Gastroesophageal sphincter (tissue), 4 donors: ENCODE measurements around the gene GRK5. TPM values are rescaled to one million over a fixed set of nuclear protein-coding genes. Genes with fewer than 3 reads are reported as not detected.

Experiments used
- ATAC-seq: fragments of 150-250 bp; one replicate; pipeline ENCODE4 v1.9.1; 2016; ENCODE audit warnings: mild to moderate bottlenecking, moderate library complexity
- H3K27ac ChIP-seq, 4 donors: fragments of 200-600 bp; sonication (generic) in 3 of 4; 1 replicate in 3 of 4; 2 replicates in 1 of 4; pipeline ENCODE4 v1.5.1; 2016 to 2019
- H3K27me3 ChIP-seq: fragments of 200-600 bp; sonication (generic); one replicate; pipeline ENCODE4 v1.5.1; 2019
- H3K36me3 ChIP-seq, 2 donors: fragments of 200-600 bp; sonication (generic); one replicate each; pipeline ENCODE4 v1.5.1; 2019; ENCODE audit warnings: control low read depth in 1 of 2
- H3K4me1 ChIP-seq, 3 donors: fragments of 200-600 bp; sonication (generic); 1 replicate in 2 of 3; 2 replicates in 1 of 3; pipeline ENCODE4 v1.5.1; 2016 to 2019; ENCODE audit warnings: control low read depth in 2 of 3
- H3K4me3 ChIP-seq, 2 donors: fragments of 200-600 bp; sonication (generic); one replicate each; pipeline ENCODE4 v1.5.1; 2019; ENCODE audit warnings: mild to moderate bottlenecking in 1 of 2, moderate library complexity in 1 of 2
- H3K9me3 ChIP-seq, 3 donors: fragments of 200-600 bp; sonication (generic); one replicate each; pipeline ENCODE4 v1.5.1; 2017 to 2019; ENCODE audit warnings: control low read depth in 2 of 3
- CTCF ChIP-seq, 4 experiments: fragments of 200-600 bp in 2 of 4; fragments of 450-650 bp in 2 of 4; sonication (generic) in 1 of 4; IDR thresholded peaks; one replicate each; pipeline ENCODE4 v1.5.1; 2017 to 2019; ENCODE audit warnings: antibody characterized with exemption in 4 of 4, mild to moderate bottlenecking in 2 of 4, moderate library complexity in 2 of 4
- EP300 ChIP-seq: sonication (generic); formaldehyde crosslinking; IDR thresholded peaks from one replicate; pipeline ENCODE4 v1.6.1; 2017; ENCODE audit warnings: antibody characterized with exemption, mild to moderate bottlenecking
- POLR2A ChIP-seq, 2 donors: fragments of 450-650 bp; IDR thresholded peaks; one replicate each; pipeline ENCODE4 v1.6.1; 2017; ENCODE audit warnings: antibody characterized with exemption in 2 of 2, mild to moderate bottlenecking in 2 of 2, moderate library complexity in 1 of 2
- POLR2AphosphoS5 ChIP-seq: sonication (generic); formaldehyde crosslinking; IDR thresholded peaks from one replicate; pipeline ENCODE4 v1.6.1; 2017; ENCODE audit warnings: antibody characterized with exemption
- WGBS, 2 donors: methylation state at CpG; one replicate each; pipeline ENCODE4 v1.1.5; 2018; ENCODE audit warnings: low coverage in 1 of 2; 5-methylcytosine and 5-hydroxymethylcytosine counted together
- total RNA-seq, 4 donors: library from RNA; depleted of rRNA; stranded (reverse); fragments of >200 nt; gene quantifications; one replicate each; pipeline ENCODE4 v1.1.0, GENCODE V29; 2016

Gene GRK5
- total RNA-seq, 4 donors from 2014 or later = 28.8 to 71.6 (median 47.7) TPM

GRCh38 chr10:119417852-119418251, 210.5 kb downstream of the GRK5 start:
- H3K27me3 ChIP-seq = no peaks in the 10 kb centered on the region
- WGBS, 2 donors = 50 to 87% methylated on average over 1 to 8 of the region's 9 CpGs
- peaks cover 0 to 5% of the 10 kb centered on the region in 2 donors for H3K36me3 ChIP-seq
- no peak for ATAC-seq
- H3K9me3 ChIP-seq = no peaks in the 10 kb centered on the region
- peaks cover 0 to 51% (median 26%) of the 10 kb centered on the region in 3 donors for H3K4me1 ChIP-seq
- TF ChIP-seq POLR2A (IDR thresholded peaks at IDR 0.05) (no peak), EP300 (no peak), POLR2AphosphoS5 (no peak), CTCF (IDR thresholded peaks at IDR 0.05) (no peak)
- peak overlapping the region in 1 of 4 donors; percentile 3 for H3K27ac ChIP-seq
- H3K4me3 ChIP-seq = no peak overlapping the region

GRCh38 chr10:119418362-119418761, 211.0 kb downstream of the GRK5 start:
- H3K27ac ChIP-seq = peak overlapping the region in 1 of 4 donors; percentile 3
- no peak overlapping the region for H3K4me3 ChIP-seq
- H3K4me1 ChIP-seq = peaks cover 0 to 46% (median 21%) of the 10 kb centered on the region in 3 donors
- peaks cover 0 to 10% of the 10 kb centered on the region in 2 donors for H3K36me3 ChIP-seq
- WGBS, 2 donors = 79 to 80% methylated on average over 1 to 2 of the region's 4 CpGs
- H3K9me3 ChIP-seq = no peaks in the 10 kb centered on the region
- no peak for ATAC-seq
- no peak for TF ChIP-seq CTCF (IDR thresholded peaks at IDR 0.05)
- TF ChIP-seq POLR2AphosphoS5 = no peak
- no peak for TF ChIP-seq POLR2A (IDR thresholded peaks at IDR 0.05)
- no peak for TF ChIP-seq EP300
- H3K27me3 ChIP-seq = no peaks in the 10 kb centered on the region

DNA sequence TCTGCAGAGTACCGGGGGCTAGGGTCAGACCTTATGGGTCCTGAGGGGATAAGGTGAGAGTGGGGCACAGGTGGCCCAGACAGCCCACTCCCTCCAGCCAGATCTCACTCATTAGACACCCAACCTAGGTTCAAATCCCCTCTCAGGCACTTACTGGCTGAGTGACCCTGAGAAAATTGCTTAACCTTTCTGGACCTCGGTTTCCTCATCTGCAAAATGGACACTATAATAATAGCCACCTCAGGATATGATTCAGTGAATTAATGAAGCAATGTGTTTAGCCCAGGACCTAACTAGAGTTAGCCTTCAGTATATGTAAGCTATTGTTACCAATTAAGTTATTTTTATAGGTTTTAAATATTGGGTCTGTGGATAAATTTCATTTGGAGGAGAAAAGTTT, 212.6 kb downstream of the GRK5 start:
- Histone ChIP-seq H3K36me3 (peaks cover 0 to 24% of the 10 kb centered on the region in 2 donors), H3K27me3 (no peaks in the 10 kb centered on the region), H3K27ac (no peak overlapping the region), H3K4me1 (peaks cover 0 to 33% (median 16%) of the 10 kb centered on the region in 3 donors), H3K9me3 (no peaks in the 10 kb centered on the region), H3K4me3 (no peak overlapping the region)
- WGBS, 2 donors = 100% methylated on average over 1 of the region's 2 CpGs
- TF ChIP-seq POLR2A (IDR thresholded peaks at IDR 0.05) (no peak), EP300 (no peak), CTCF (IDR thresholded peaks at IDR 0.05) (no peak), POLR2AphosphoS5 (no peak)
- no peak for ATAC-seq

DNA sequence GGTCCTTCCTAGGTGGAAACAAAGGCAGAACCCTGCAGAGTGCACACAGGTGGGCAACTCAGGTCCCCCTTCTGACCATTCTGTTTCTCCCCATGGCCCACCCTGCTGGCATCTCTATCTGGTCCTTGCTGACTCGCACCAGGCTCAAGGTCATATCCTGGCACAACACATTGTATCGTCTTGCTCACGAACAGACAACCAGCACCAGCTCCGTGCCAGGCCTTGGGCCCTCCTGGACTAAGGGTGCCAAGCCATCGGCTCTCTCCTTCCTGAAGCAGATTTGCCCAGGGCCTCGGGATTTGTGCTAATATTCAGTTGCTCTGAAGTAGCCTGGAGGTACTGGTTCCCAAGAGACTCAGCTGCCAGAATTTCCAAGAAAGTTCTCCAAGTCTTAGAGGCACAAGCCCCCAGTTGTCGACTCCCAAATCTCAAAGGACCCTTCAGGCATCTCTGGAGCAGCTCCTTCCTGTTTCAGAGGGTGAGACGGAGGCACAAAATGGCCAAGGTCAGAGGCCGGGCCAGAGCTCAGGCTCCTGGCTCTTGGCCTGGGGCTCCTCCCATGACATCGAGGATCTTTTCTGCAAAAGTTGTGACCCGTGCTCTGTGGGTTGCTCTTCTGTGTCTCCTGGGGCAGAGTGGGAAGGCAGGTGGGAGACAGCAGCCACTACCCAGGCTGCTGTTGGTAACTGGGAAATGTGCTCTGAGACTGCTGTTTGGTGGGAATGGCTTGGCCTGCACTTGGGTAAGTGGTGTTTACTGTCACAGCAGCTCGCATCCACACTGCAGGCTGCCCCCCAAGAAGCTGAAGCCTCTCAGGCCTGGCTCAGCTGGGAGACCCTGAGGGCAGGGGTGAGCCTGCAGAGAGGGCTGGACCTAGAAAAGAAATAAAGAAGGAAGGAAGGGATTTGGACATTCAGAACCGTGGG, 213.8 kb downstream of the GRK5 start:
- no peak for ATAC-seq
- TF ChIP-seq POLR2A (IDR thresholded peaks at IDR 0.05) = no peak
- no peak for TF ChIP-seq EP300
- TF ChIP-seq POLR2AphosphoS5 = no peak
- TF ChIP-seq CTCF (IDR thresholded peaks at IDR 0.05) = no peak
- H3K27me3 ChIP-seq = no peaks in the 10 kb centered on the region
- no peak overlapping the region for H3K4me3 ChIP-seq
- no peaks in the 10 kb centered on the region for H3K9me3 ChIP-seq
- peaks cover 0 to 36% of the 10 kb centered on the region in 2 donors for H3K36me3 ChIP-seq
- WGBS, 2 donors = 61 to 90% methylated on average over 2 to 3 of the region's 13 CpGs
- peaks cover 0 to 26% (median 10%) of the 10 kb centered on the region in 3 donors for H3K4me1 ChIP-seq
- peak overlapping the region in 3 of 4 donors; percentile 38 to 66 (median 60) for H3K27ac ChIP-seq
